SK-MEL-5 (cell line): ENCODE data around the gene QARS1. TPM values are rescaled to one million over a fixed set of nuclear protein-coding genes. Genes with fewer than 3 reads are reported as not detected.

Source experiments
- DNase-seq: peaks from one replicate; pipeline ENCODE4 v3.0.0-alpha.2; 2016; ENCODE audit warnings: low read depth, low spot score
- in situ Hi-C: cut with HindIII; loops from 2 replicates; pipeline ENCODE4 v1.10.0; 2016; ENCODE audit warnings: low sequenced_read_pairs, high pct_unique_total_duplicates, low pct_unique_long_range_greater_than_20kb
- polyA plus RNA-seq, 2 experiments: library from polyadenylated mRNA; depleted of rRNA; stranded (reverse); fragments of >200 nt; gene quantifications; 2 replicates each; pipeline ENCODE4 v1.2.3, GENCODE V29; 2015
- total RNA-seq: library from RNA; depleted of rRNA; stranded (reverse); fragments of >200 nt; shearing (Covaris generic); gene quantifications from 2 replicates; pipeline ENCODE4 v1.2.3, GENCODE V29; 2014; rRNA removed

QARS1 gene
- total RNA-seq = 228 and 236 TPM in 2 replicates
- 473 and 499 TPM in 2 replicates for polyA plus RNA-seq (2015; cell fraction: cytosol; rRNA removed)
- 1,164 and 1,184 TPM in 2 replicates for polyA plus RNA-seq (2015; cell fraction: nucleus; rRNA removed)

GRCh38 chr3:49104427-49105291 is at the start of gene QARS1:
Gene QARS1, minus strand, starts transcription at chr3:49104757. Its CDS starts 24 bp downstream, at chr3:49104733.
- DNase-seq = peak; percentile 96
- in situ Hi-C loops = no loop called here

GRCh38 chr3:49153349-49153912 is 48.9 kb upstream of the QARS1 start:
- in situ Hi-C loops = no loop called here

GRCh38 chr3:49151610-49152009 is 47.1 kb upstream of the QARS1 start:
- DNase-seq = no peak
- in situ Hi-C loops = no loop called here

More at GRCh38 chr3:49153349-49153912, 48.9 kb upstream of the QARS1 start:
- DNase-seq = no peak

GRCh38 chr3:49148159-49148558 is 43.6 kb upstream of the QARS1 start:
- in situ Hi-C loops = no loop called here
- no peak for DNase-seq

GRCh38 chr3:49140080-49140479 is 35.5 kb upstream of the QARS1 start:
- in situ Hi-C loops = no loop called here
- DNase-seq = no peak

GRCh38 chr3:49135499-49135898 is 30.9 kb upstream of the QARS1 start:
- in situ Hi-C loops = no loop called here
- no peak for DNase-seq

- no peak for DNase-seq
- in situ Hi-C loops = no loop called here
Observed at GRCh38 chr3:49134471-49135265, 30.1 kb upstream of the QARS1 start.

GRCh38 chr3:49133226-49133951 is 28.8 kb upstream of the QARS1 start:
- in situ Hi-C loops = no loop called here
- DNase-seq = peak; percentile 84

GRCh38 chr3:49132437-49133225 is 28.1 kb upstream of the QARS1 start, which contains the start of gene LAMB2:
Gene LAMB2, minus strand, starts transcription at chr3:49133050. Its CDS starts 183 bp downstream, at chr3:49132867.
- in situ Hi-C loops = no loop called here
- DNase-seq = peak; percentile 71

- DNase-seq = no peak
- in situ Hi-C loops = no loop called here
Observed at GRCh38 chr3:49132073-49132436, 27.5 kb upstream of the QARS1 start.

GRCh38 chr3:49131576-49131975 is 27.0 kb upstream of the QARS1 start:
- DNase-seq = no peak

GRCh38 chr3:49131040-49131439 is 26.5 kb upstream of the QARS1 start:
- in situ Hi-C loops = no loop called here
- DNase-seq = no peak

More at GRCh38 chr3:49131576-49131975, 27.0 kb upstream of the QARS1 start:
- in situ Hi-C loops = no loop called here

- in situ Hi-C loops = no loop called here
- DNase-seq = peak; percentile 50
Observed at GRCh38 chr3:49124991-49125670, 20.6 kb upstream of the QARS1 start.

GRCh38 chr3:49124203-49124602 is 19.6 kb upstream of the QARS1 start:
- in situ Hi-C loops = no loop called here
- DNase-seq = no peak

- in situ Hi-C loops = no loop called here
- DNase-seq = no peak
Observed at GRCh38 chr3:49123687-49124086, 19.1 kb upstream of the QARS1 start.

GRCh38 chr3:49122886-49123545 is 18.5 kb upstream of the QARS1 start:
- no peak for DNase-seq
- in situ Hi-C loops = no loop called here
